GM19395 (cell line): ENCODE measurements around the gene SLFN5.
A peak's percentile ranks its signal among the peaks of the same experiment; 100 is the strongest.
"Not testable (repeated sequence)": the region's sequence is repeated elsewhere in the genome, so short reads cannot be mapped to it uniquely, and the experiment has no call there.

ENCODE experiments used
- ATAC-seq: cut with Tn5 transposase; IDR thresholded peaks from one replicate; pipeline ENCODE4 v1.9.1; 2021; ENCODE audit warnings: mild to moderate bottlenecking, moderate library complexity; ENCODE audit not compliant: unreplicated experiment

SLFN5 gene

DNA sequence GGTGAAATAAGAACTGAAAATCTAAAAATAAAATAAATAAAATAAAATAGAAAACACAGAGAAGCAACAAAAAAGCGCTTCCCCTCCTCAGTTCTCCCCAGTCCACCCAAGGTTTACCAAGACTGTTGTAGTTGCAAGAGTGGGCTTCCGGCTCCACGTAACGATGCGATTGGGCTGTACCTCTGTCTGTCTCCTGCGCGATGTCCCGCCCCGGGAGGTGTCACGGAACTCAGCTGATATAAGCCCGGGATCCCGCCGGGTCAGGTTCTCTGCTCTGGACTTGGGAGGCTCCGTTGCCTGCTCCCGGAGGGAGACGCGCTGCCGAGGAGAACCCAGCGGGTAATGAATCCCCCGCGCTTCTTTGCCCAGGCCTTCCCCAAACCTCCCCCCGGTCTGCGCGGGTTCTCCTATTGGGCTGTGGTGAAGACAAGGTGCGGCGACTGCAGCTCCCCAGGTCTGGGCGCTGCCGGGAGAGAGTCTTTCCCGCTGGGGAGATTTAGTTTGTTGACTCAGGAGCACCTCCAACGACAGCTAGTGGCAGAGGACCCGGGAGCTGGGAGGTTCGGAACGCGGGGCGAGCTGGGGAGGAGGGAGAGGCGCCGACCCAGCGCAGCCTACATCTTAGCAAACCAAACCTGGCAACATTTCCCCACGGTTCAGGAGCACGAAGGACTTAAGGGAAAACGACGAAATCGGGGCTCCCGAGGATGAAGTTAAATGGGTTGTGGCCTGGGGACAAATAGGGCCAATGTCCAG lies at the start of gene SLFN5:
Gene SLFN5 (plus strand): TSS at position 268 of the 756 bp plus-strand sequence. CDS start 15,619 bp downstream, outside the sequence.
- ATAC-seq: peak; percentile 64

- ATAC-seq: not testable (repeated sequence)
Measured at GRCh38 chr17:35194001-35194400, 48.9 kb upstream of the SLFN5 start, which contains the start of gene SLC35G3. Gene SLC35G3 (minus strand): TSS chr17:35194393. CDS start chr17:35194307, 86 bp downstream.

GRCh38 chr17:35195062-35195461 lies 47.8 kb upstream of the SLFN5 start:
- ATAC-seq: not testable (repeated sequence)

DNA sequence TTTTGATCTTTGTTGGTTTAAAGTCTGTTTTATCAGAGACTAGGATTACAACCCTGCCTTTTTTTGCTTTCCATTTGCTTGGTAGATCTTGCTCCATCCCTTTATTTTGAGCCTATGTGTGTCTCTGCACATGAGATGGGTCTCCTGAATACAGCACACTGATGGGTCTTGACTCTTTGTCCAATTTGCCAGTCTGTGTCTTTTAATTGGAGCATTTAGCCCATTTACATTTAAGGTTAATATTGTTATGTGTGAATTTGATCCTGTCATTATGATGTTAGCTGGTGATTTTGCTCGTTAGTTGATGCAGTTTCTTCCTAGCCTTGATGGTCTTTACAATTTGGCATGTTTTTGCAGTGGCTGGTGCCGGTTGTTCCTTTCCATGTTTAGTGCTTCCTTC lies 40.3 kb upstream of the SLFN5 start:
- ATAC-seq: not testable (repeated sequence)

- ATAC-seq: no peak
Measured at GRCh38 chr17:35210741-35211140, 32.1 kb upstream of the SLFN5 start.

DNA sequence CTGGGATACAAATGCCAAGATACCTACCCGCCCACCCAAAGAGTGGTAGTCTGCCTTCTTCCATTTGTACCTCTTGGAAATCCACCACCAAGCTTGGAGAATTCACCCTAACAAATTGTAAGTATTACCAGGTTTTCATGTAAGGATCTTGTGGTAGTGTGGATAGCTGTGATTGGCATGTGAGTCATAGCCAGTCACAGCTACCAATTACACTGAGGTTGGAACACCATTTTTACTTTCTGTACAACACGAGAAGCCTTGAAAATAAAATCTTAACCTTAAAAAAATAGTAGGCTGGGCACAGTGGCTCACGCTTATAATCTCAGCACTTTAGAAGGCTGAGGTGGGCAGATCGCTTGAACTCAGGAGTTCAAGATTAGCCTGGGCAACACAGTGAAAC lies 30.2 kb upstream of the SLFN5 start:
- ATAC-seq: no peak

GRCh38 chr17:35213412-35213940 lies 29.4 kb upstream of the SLFN5 start:
- no peak for ATAC-seq

DNA sequence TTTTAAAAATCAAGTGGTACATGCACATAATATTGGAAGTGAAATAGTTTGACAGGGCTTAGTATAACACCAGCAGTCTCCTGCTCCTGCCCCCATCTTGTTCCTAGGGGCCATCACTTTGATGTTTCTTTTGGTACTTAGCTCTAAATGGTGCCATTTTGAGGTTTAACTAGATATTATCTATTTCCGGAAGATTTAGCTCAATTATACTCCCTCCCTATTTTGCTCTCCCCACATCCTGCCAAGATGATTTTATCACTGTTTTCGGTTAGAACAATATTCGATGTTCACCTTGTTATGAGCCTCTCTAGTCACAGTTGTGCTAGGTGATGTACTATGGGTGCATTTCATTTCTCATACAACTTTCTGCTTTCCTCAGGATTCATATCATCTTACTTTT lies 28.7 kb upstream of the SLFN5 start:
- no peak for ATAC-seq

DNA sequence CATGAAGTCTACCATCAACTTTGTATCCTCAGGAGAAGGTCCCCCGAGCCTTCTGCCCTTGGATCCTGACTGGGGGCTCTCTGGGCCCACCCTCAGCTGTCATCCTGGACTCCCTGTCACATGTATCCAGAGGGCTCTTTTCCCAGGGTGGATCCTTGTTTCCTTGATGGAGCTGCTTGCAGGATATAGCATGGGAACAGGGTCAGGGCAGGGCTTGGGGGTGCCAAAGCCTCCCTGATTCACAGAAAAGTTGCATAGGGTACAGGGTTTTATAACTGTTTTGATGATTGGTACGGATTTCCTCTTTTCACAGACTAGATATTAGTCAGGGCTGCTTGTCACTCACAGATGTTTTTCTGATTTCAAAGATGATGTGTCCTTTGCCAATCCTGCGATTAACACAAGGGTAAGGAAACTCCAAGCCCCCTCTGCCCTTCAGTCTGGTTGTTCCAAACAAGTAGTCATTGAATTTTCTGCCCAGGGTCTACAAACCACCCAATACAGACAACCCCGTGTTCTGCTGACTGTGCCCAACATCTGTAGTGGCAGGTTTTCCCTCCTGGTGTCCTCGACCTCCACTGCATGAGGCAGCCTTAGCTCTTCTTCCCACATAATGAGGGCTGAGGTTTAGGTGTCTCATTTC lies 28.1 kb upstream of the SLFN5 start:
- no peak for ATAC-seq

DNA sequence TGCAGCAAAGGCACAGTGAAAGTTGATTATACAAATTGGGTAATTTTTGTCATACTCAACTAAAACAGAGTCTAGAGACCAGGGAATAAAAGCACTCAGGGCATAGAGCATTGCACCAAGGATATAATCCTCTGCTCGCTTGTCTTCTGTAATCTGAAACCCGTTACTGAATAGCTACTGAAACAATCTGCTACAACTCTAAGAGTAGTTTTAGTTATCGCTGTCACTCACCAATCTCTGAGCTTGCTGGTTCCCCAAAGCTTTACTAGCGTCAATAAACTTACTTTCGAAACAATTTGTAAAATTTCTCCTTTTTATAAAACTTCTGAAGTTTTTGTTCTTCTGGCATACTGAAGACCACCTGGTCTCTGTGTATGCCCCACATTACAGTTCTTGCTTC lies 25.8 kb upstream of the SLFN5 start:
- no peak for ATAC-seq

- ATAC-seq: no peak
Measured at GRCh38 chr17:35218915-35219314, 24.0 kb upstream of the SLFN5 start.

DNA sequence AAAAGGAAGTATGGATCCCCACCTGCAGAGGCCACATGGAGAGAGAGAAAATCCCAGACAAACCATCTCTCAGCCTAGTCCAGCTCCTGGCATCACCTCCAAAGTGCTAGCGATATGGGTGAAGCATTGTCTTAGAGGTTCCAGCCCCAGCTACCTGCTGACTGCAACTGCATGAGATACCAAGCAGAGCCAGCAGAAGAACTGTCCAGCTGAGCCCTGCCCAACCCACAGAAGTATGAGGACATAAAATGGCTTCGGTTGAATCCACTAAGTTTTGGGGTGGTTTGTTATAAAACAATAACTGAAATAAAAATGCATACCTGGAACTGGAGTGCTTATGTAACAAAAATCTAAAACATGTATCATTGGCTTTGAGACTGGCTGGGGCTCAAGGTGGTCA lies 20.4 kb upstream of the SLFN5 start:
- ATAC-seq: no peak

- ATAC-seq: no peak
Measured at GRCh38 chr17:35224436-35224835, 18.4 kb upstream of the SLFN5 start.

DNA sequence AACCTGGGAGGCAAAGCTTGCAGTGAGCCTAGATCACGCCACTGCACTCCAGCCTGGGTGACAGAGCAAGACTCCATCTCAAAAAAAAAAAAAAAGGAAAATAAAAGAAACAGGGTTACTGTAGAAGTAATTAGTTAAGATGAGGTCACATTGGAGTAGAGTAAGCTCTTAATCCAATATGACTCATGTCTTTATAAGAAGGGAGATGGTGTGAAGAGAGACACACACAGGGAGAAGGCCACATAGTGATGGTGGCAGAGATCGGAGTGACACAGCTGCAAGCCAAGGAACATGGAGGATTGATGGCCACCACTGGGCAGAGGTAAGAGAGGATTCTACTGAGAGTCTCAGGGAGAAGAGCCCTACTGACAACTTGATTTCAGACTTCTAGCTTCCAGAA lies 15.3 kb upstream of the SLFN5 start:
- no peak for ATAC-seq

DNA sequence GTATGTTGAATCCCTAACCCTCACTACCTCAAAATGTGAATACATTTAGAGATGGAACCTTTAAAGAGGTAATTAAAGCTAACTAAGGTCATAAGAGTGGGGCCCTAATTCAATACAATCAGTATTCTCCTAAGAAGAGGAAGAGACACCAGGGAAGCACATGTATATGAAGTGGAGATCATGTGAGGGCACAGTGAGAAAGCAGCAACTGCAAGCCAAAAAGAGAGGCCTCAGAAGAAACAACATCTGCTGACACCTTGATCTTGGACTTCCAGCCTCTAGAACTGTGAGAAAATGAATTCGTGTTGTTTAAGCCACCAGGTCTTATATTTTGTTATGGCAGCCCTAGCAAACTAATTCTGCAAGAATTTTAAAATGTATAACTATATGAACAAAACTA lies 13.2 kb upstream of the SLFN5 start:
- no peak for ATAC-seq

GRCh38 chr17:35234315-35234714 lies 8.6 kb upstream of the SLFN5 start:
- not testable (repeated sequence) for ATAC-seq

GRCh38 chr17:35235289-35235688 lies 7.6 kb upstream of the SLFN5 start:
- ATAC-seq: no peak

DNA sequence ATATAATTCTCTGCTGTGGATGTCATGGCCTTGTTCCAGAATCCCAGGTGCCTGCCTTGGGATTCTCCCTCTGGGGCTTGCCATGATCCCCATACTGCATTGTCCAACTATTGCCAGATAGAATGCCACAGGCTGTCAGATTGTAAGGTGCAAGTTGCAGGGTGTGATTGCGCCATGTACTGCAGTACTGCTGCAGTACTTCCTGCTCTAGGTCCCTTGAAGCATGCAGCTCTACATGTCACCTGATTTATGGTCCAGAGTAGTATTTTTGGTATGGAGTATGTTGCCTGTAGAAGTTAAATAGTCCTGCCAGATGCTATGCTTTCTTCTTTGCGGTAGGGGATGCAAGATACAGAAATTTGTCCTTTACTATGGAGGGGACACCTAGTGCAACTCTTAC lies 7.0 kb upstream of the SLFN5 start:
- no peak for ATAC-seq

GRCh38 chr17:35236821-35237220 lies 6.1 kb upstream of the SLFN5 start:
- ATAC-seq: no peak

GRCh38 chr17:35238821-35239220 lies 4.1 kb upstream of the SLFN5 start:
- ATAC-seq: no peak

GRCh38 chr17:35239823-35240222 lies 3.0 kb upstream of the SLFN5 start:
- ATAC-seq: no peak

GRCh38 chr17:35240861-35241260 lies 2.0 kb upstream of the SLFN5 start:
- no peak for ATAC-seq
